NCI-H82 treated with DMSO at 0.1 percent for 48 hours (cell line): ENCODE results near the gene CPSF7.

ENCODE experiments used
- DNase-seq: peaks from one replicate; lab custom pipeline; 2025; ENCODE audit not compliant: unreplicated experiment; lab: John Stamatoyannopoulos, UW

The CPSF7 gene

DNA sequence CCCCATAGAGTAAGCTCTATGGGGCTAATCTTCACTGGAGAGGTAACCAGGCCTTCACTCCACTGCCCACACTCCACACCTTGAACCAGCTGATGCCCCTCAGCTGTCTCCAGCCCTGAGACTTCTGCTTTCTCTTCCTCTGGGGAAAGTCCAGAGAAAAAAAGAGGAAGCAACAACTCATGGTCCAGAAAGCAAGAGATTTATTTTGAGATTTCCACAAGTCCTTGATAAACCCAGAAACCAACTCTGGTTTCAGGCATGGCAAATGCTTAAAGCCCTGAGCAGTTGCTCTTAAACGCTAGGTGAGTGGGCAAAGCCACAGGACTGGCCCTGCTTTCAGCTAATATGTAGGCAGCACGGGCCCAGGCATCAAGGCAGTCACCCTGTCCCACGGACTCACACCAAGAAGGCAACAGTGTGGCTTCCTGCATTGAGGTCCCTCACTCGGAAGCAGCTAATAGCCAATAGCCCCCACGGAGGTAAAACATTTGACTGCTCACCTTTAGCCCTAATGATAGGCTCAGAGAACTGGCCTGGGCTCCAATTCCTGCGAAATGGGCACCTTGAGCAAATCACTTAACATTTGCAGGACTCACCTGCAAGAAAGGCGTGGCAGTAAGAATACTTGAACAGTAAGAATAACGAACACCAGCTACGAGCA is 72.4 kb downstream of the CPSF7 start:
- no peak for DNase-seq

DNA sequence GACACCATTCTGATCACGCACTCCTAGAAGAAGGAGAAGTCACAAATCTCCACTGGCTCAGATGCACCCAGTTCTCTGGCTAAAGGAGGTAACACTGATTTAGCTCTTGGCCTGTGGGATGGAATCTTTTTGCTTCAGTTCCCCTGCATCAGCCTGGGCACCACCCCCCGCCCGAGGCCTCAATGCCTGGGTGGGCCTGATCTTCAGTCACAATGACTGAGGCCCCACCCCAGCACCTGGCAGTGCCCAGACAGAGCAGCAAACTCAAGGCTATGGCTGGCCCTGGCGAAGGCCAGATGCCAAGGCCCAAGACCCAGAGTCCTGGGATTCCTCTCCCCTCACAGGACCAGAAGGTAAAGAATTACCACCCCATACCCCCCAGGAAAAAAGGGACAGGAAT is 73.1 kb downstream of the CPSF7 start:
- DNase-seq: no peak

DNA sequence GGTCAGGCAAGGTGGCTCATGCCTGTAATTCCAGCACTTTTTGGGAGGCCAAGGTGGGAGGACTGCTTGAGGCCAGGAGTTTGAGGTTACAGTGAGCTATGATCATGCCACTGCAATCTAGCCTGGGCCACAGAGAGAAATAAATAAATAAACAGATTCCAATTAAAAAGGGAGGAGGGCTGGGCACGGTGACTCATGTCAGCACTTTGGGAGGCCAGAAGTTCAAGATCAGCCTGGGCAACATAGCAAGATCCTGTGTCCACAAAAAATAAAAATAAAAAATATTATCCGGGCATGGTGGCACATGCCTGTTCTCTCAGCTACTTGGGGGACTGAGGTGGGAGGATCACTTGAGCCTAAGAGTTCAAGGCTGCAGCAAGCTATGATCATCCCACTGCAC is 75.6 kb downstream of the CPSF7 start:
- DNase-seq: no peak

DNA sequence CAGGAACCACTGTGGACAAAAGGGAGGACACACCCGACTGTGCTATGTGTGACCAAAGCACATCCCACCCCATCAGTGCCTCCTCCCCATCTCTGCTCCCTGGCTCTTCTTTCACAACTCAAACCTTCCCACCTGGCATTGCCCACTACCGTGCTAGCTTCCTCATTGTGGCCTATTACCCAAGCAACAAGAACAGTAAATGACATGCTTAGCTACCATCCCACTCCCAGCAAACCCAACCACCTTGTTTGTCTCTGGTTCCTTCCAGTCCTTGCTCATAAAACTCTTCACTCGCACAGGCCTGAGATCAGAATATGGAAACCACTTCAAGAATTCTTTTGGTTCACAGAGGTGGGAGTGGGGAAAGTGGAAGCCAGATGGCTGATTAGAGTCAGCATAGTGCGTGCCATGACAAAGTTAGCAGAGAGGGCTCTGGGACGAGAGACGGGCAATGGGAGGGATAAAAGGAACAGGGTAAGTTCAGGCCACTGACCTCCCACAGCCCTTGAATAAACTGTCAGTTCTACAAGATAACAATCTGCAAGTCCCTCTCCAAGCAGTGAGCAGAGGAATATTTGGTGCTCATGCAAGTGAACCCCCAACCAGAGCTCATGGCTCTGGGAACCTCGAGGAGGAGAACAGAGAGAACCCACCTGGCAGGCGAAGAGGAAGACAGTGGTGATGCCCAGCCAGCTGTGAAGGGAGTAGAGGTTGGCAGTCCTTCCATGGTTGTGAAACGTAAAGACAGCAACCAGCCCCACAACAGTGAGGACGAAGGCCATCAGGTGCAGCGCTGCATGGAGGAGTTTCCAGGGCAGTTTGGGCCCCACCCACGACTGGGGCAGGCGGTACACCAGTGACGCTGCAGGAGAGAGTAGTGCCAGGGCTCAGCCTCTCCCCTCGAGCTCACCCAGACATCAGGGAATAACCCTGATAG is 76.4 kb downstream of the CPSF7 start:
- DNase-seq: no peak
